ENCODE measurements around the gene RHNO1.

Gene RHNO1

DNA sequence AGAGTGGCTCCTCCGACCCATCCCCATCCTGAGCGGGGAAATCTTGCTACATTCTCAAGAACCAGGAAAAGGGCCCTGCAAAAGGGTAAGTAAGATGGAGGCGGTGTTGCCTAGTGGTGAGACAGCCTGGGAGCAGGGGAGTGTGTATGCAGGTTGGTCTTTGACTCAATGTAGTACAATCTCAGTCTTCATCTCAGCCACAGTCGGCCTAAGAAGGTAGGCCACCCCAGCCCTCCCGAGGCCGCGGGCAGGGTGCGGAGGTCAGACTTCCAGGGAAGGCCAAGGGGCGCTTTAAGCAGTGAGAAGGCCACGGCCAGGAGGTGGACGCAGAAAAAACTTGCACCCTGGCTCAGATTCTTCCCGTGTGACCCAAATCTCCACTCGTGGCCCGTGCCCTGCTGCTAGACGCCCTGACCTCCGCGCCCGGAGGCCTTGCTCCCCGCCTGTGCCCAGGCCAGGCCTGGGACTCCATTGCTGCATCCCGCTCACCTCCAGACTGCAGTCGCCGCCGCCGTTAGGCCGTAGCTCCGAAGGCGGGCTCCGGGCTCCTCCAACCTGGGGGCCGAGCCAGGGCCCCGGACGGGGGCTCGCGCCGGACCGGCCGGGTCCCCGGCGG lies 484 bp upstream of the RHNO1 start:
- peak; percentile 82 to 87 for DNase-seq
- no peak for TF ChIP-seq POLR2A (IDR thresholded peaks at IDR 0.05; ENCODE audit: low read length)
- no peak for TF ChIP-seq GATA1 (IDR thresholded peaks at IDR 0.05; ENCODE audit: low read depth, low read length)

GRCh38 chr12:2877953-2878732 lies 1.1 kb downstream of the RHNO1 start:
- DNase-seq: peak; percentile 60 to 64
- no peak for TF ChIP-seq POLR2A (IDR thresholded peaks at IDR 0.05; ENCODE audit: low read length)
- no peak for TF ChIP-seq GATA1 (IDR thresholded peaks at IDR 0.05; ENCODE audit: low read depth, low read length)

- DNase-seq: peak; percentile 76 to 80
- no peak for TF ChIP-seq GATA1 (IDR thresholded peaks at IDR 0.05; ENCODE audit: low read depth, low read length)
- peak; percentile 72 for TF ChIP-seq POLR2A (IDR thresholded peaks at IDR 0.05; ENCODE audit: low read length)
These were observed 2.8 kb downstream of the RHNO1 start for GRCh38 chr12:2879853-2880252.

DNA sequence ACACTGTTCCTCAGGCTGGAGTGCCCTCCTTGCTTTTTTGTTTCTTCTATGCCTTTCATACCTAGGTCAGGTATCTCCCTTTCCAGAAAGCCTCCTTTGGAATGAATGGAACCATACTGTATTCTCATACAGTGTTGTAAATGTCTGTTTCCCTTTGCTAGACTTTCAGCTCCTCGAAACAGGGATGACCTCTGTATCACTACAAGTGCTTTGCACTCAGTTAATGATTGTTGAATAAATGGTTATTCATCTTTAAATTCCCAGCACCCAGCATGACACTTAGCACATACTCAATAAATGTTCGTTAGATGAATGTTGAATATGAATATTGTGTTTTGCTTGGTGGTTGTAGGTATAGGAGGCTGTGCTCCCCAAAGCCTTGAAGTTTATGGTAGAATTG lies 7.8 kb downstream of the RHNO1 start:
- no peak for TF ChIP-seq GATA1 (IDR thresholded peaks at IDR 0.05; ENCODE audit: low read depth, low read length)
- TF ChIP-seq POLR2A (IDR thresholded peaks at IDR 0.05; ENCODE audit: low read length): no peak
- DNase-seq: no peak

- TF ChIP-seq GATA1 (IDR thresholded peaks at IDR 0.05; ENCODE audit: low read depth, low read length) (no peak), POLR2A (IDR thresholded peaks at IDR 0.05; ENCODE audit: low read length) (no peak)
These were observed 9.9 kb downstream of the RHNO1 start for GRCh38 chr12:2886768-2887450.

DNA sequence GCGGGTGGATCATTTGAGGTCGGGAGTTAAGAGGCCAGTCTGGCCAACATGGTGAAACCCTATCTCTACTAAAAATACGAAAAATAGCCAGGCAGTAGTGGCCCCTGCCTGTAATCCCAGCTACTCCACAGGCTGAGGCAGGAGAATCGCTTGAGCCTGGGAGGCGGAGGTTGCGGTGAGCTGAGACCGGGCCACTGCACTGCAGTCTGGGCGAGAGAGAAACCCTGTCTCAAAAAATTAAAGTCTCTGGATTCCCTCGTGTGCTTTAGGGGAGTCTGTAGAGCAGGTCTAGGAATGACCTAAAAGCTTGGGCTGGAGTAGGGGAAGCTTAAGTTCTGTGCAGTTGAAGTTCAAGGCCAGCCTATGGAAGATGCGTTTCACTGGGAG lies 13.0 kb downstream of the RHNO1 start:
- TF ChIP-seq POLR2A (IDR thresholded peaks at IDR 0.05; ENCODE audit: low read length) (no peak), GATA1 (IDR thresholded peaks at IDR 0.05; ENCODE audit: low read depth, low read length) (no peak)
- DNase-seq: no peak

More at GRCh38 chr12:2886768-2887450, 9.9 kb downstream of the RHNO1 start:
- DNase-seq: no peak

DNA sequence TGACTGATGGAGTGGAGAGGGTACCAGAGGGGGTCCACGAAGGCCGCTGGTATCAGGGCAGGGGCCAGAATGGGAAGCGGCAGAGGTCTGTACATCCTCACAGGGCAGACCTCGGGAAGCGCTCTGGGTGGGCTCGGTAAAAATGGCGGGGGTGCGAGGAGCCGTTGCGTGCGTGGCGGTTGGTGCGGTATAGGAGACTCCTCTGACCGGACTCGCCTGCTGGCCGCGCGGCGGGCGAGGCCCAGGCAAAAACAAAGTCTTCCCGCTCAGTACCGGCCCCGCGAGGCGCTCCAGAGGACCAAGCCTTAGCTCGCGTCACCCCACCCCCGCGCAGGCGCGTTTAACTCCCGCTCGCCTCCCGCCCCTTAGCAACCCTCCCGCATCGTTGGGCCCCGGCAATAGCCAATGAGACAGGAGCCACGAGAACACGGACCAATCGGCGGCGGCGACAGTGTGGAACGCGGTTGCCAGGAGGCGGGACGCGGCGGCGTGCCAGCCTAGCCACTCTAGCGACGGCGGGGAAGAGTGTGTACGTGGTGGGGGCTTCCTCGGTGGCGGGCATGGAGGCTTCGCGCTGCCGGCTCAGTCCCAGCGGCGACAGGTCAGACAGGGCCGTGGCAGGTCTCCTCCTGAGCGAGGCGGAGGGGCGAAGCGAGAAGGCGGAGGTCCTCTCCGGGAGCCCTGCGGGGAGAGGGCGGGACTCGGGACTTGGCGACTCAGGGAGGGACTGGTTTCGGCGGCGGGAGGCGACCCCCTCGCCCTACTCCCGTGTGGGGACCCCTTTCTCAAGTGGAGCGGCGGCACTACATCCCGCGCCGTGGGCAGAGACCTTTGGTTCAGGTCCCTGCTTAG lies 13.6 kb downstream of the RHNO1 start, which contains the start of gene TULP3:
Gene TULP3, plus strand, starts transcription at position 504 of the 852 bp plus-strand sequence. Its CDS starts 57 bp downstream, at position 561.
- peak; percentile 98 to 99 for DNase-seq
- TF ChIP-seq POLR2A (IDR thresholded peaks at IDR 0.05; ENCODE audit: low read length): peak; percentile 80
- no peak for TF ChIP-seq GATA1 (IDR thresholded peaks at IDR 0.05; ENCODE audit: low read depth, low read length)

DNA sequence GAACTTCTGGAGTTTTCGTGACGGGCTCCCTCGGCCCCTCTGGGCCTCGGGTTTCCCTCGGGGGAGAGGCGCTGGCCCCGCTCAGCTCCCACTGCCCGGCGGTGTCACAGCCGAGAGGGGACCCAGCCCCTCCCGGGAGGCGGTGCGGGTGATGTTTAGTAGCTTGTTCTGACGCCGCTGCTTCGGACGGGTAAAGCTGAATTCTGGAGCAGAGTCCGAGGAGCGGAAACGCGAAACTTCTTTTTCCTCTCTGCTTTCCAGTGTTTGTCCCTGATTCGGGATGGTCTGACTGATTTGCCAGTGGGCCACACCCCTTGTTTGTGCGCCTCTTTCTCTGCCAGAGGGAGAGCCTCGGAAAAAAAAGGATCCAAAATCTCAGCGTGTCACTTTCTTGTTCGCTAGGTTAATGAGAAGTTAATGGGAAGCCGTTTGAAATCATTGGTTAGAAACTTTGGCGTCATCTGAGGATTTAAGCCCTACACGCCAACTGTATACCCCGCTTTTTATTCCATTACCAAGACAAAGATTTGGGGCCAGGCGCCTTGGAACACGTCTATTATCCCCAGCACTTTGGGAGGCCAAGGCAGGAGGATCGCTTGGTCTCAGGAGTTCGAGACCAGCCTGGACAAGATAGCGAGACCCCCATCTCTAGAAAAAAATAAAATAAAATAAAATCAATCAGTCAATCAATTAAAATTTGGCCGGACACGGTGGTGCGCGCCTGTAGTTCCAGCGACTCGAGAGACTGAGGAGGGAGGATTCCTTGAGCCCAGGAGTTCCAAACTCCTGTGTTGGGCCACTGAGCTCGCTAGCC lies 14.4 kb downstream of the RHNO1 start:
- DNase-seq: peak; percentile 57 to 72
- TF ChIP-seq GATA1 (IDR thresholded peaks at IDR 0.05; ENCODE audit: low read depth, low read length) (no peak), POLR2A (IDR thresholded peaks at IDR 0.05; ENCODE audit: low read length) (no peak)

GRCh38 chr12:2892246-2892645 lies 15.2 kb downstream of the RHNO1 start:
- no peak for DNase-seq
- TF ChIP-seq POLR2A (IDR thresholded peaks at IDR 0.05; ENCODE audit: low read length) (no peak), GATA1 (IDR thresholded peaks at IDR 0.05; ENCODE audit: low read depth, low read length) (no peak)

GRCh38 chr12:2893007-2893406 lies 16.0 kb downstream of the RHNO1 start:
- TF ChIP-seq POLR2A (IDR thresholded peaks at IDR 0.05; ENCODE audit: low read length) (no peak), GATA1 (IDR thresholded peaks at IDR 0.05; ENCODE audit: low read depth, low read length) (no peak)
- DNase-seq: peak in 1 of 2 experiments; percentile 34

DNA sequence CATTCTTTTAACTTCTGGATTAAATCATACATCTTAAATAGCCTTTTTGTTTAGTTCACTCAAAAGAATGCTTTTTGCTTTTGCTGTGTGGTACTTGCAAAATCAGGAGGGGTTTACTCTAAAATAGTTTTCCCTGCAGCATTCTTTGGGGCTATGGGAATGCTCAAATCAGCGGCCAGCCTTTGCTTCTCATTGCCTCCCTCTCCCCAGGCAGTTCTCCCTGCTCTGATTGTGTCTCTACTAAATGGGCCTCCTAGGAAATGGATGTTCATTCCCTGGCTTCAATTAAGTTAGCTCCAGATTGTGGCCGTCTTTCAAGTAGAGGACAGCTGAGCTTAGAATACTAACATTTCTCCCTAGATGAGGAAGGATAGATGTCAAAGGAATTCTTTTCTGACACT lies 18.0 kb downstream of the RHNO1 start:
- DNase-seq: no peak
- TF ChIP-seq POLR2A (IDR thresholded peaks at IDR 0.05; ENCODE audit: low read length): no peak
- TF ChIP-seq GATA1 (IDR thresholded peaks at IDR 0.05; ENCODE audit: low read depth, low read length): no peak

DNA sequence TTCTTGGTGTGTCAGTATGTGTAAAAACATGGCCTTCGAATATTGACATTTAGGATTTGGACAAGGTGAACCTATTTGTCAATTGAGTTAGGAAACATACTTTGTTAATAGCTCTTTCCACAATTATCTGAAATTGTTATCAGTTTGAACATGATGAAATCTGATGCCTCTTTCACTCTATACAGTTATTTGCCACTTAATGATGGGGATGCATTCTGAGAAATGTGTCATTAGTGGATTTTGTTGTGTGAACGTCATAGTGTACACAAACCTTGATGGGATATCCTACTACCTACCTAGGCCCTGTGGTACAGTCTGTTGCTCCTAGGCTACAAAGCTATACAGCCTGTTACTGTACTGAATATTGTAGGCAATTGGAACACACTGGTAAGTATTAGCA lies 18.5 kb downstream of the RHNO1 start:
- no peak for DNase-seq
- TF ChIP-seq POLR2A (IDR thresholded peaks at IDR 0.05; ENCODE audit: low read length) (no peak), GATA1 (IDR thresholded peaks at IDR 0.05; ENCODE audit: low read depth, low read length) (no peak)

GRCh38 chr12:2897418-2897817 lies 20.4 kb downstream of the RHNO1 start:
- DNase-seq: no peak
- TF ChIP-seq GATA1 (IDR thresholded peaks at IDR 0.05; ENCODE audit: low read depth, low read length): no peak
- no peak for TF ChIP-seq POLR2A (IDR thresholded peaks at IDR 0.05; ENCODE audit: low read length)

All from erythroblast (primary cell).